Measurements from ENCODE around the gene GLB1L3.
"Not testable (repeated sequence)": the region's sequence is repeated elsewhere in the genome, so short reads cannot be mapped to it uniquely, and the experiment has no call there.

GLB1L3 gene

DNA sequence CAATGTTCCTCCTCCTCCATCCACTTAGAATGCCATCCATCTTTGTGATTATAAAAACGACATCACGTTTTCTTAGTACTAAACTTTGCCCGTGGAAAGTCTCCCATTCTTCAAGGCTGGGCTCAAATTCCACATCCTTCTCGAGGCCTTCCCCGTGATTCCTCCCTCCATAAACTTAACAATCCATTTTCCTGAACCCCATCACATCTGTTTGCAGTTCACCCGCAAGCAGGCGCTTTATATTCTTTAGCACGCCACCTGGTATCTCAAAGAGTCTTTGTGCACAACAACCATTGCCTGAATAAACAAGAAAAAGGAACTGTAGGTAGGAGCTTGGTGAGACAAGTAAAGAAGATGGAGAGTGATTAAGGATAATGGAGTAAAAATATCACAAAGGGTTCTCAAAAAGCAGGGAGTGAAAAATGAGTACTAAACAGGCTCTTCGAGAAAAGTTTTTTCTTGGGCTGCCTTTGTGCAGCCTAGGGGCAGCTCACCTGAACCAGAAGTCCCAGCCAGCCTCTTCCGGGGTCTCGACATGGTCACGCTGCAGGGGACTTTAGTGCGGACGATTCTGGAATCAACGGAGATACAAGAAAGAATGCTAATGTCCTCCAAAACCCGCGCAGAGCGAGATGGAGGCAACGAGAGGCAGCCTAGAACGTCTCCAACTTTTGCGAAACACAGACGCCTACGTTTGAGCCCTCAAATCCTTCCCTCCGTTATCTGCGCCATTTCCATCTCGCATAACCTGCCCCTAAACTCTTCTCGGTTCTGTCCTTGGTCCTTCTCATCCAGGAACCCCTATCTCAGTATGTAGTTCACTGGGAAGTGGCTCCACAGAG lies 23.6 kb upstream of the GLB1L3 start:
- DNase-seq (ENCODE audit: low read depth), result no peak

DNA sequence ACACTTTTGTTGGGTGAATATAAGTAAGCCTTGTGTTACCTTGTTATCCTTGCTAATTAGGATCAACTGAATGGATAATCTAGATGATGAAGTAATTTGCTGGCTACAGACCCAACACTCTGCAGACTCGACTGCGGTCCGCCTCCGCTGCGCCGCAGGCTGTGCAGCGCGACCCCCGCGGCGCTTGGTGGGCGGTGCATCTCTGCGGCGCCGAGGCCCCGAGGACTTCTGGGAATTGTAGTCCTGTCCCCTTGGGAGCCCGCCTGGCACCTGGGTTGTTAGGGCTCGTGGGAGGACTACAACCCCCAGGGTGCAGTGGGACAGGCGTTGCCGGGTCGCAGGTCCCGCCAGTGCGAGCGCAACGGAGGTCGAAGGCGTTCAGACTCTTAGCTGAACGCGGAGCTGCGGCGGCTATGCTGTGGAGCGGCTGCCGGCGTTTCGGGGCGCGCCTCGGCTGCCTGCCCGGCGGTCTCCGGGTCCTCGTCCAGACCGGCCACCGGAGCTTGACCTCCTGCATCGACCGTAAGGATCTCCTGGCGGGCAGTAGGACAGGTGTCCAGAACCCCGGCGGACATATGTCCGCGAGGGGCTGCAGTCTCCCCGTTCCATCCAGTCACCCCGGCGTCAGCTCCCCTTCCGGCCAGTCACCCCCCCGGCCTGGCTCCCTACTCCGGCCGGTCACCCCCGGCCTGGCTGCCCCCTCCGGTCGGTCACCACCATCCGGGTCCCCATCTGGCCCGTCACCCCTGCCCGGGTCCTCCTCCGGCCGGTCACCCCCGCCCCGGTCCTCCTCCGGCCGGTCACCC lies 22.8 kb upstream of the GLB1L3 start, which contains the start of the genes ACAD8 and THYN1:
Gene ACAD8 (plus strand): TSS at position 381 of the 806 bp plus-strand sequence. CDS start 33 bp downstream, at position 414.
Gene THYN1 (minus strand): TSS at position 165 of the 806 bp plus-strand sequence. CDS start 470 bp downstream, outside the sequence.
- peak; percentile 92 for DNase-seq (ENCODE audit: low read depth)

DNA sequence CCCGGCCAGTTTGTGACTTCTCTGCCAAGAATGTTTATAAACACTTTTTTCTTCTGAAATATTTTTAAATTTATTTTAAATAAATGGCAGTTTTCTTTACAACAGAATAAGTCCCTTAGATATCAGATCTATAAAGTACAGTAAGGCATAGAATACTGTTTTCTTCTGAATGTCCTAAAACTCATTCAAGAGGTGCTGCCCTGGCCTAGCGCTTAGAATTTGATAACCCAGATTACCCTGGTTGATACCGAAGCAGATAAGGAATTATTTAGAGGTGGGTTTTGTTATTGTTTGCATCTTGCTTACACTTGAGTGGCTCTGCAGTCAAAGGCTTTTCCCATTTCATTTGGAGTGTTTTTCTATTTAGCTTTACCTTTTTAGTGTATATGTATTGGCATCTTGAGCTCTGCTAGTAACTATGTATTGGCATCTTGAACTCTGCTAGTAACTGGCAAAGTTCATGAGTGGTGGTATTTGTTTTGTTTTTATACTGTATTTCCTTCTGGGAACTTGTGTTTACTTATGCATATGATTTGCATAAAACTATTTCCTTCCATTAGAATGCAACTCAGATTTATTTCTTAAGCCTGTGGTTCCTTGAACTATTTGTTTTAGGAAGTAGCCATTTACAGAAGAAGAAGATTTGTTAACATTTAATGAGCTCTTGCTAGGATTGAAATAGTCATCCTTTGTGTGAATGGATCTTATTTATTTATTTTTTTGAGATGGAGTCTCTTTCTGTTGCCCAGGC lies 21.6 kb upstream of the GLB1L3 start:
- no peak for DNase-seq (ENCODE audit: low read depth)

DNA sequence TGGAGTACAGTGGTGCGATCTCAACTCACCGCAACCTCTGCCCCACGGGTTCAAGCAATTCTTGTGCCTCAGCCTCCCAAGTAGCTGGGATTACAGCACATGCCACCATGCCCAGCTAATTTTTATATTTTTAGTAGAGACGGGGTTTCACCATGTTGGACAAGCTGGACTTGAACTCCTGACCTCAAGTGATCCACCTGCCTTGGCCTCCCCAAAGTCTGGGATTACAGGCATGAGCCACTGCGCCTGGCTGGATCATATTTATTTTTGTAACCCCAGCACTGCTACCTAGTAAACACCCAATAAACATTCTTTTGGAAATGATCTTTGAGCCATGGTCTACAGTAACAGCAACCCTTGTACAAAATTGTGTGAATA lies 21.0 kb upstream of the GLB1L3 start:
- DNase-seq (ENCODE audit: low read depth), result not testable (repeated sequence)

DNA sequence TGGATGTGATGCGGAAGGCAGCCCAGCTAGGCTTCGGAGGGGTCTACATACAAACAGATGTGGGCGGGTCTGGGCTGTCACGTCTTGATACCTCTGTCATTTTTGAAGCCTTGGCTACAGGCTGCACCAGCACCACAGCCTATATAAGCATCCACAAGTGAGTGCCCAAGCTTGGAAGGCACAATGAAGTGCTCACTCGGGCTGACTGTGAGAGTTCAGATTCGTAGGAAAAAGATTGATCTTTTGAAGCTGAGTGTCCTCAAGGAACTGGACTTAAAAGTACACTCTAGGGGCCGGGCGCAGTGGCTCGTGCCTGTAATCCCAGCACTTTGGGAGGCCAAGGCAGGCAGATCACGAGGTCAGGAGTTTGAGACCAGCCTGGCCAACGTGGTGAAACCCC lies 19.1 kb upstream of the GLB1L3 start:
- no peak for DNase-seq (ENCODE audit: low read depth)

DNA sequence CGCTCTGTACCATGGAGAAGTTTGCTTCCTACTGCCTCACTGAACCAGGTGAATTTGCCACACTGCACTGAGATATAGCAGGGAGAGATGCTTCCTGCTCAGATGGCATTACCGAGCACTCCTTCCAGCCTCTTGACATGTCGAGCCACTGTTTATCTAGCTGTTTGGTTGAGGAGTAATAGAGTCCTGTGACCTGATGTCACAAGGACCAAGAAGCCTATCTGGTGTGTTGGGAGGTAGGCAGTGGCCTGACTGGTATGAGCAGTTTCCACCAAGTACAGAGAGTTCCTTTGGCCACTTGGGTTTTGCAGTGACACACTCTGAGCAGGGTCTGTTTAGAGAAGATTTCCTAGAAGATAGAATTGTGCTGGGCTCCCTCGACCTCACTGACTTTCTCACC lies 17.6 kb upstream of the GLB1L3 start:
- DNase-seq (ENCODE audit: low read depth), result no peak

DNA sequence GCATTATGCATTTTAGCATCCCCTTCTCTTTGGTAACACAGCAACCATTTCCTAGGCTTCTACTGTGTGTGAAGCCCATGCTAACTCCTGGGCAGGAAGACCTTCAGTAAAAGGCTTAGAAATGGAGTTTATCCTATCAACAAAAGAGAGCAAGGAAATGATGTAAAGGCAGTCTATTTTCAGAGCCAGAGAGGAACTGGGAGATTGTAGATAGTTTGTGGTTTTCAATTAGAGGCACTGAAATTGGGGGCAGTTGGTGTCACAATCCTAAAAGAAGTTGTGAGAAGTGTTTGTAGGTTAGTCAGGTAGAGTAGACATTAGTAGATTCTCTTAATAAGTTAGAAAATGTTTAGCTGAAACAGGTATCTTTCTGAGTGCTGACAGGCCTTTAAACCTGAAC lies 15.7 kb upstream of the GLB1L3 start:
- no peak for DNase-seq (ENCODE audit: low read depth)

DNA sequence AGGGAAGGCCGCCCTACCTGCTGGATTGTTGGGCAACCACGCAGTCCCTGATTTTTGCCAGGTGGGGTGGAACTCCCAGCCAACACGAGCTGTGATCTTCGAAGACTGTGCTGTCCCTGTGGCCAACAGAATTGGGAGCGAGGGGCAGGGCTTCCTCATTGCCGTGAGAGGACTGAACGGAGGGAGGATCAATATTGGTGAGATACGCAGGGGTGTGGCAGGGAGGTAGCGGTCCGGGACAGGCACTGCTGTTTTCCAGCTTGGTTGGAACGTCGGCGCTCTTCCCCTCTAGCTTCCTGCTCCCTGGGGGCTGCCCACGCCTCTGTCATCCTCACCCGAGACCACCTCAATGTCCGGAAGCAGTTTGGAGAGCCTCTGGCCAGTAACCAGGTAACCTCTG lies 15.2 kb upstream of the GLB1L3 start:
- DNase-seq (ENCODE audit: low read depth), result no peak

DNA sequence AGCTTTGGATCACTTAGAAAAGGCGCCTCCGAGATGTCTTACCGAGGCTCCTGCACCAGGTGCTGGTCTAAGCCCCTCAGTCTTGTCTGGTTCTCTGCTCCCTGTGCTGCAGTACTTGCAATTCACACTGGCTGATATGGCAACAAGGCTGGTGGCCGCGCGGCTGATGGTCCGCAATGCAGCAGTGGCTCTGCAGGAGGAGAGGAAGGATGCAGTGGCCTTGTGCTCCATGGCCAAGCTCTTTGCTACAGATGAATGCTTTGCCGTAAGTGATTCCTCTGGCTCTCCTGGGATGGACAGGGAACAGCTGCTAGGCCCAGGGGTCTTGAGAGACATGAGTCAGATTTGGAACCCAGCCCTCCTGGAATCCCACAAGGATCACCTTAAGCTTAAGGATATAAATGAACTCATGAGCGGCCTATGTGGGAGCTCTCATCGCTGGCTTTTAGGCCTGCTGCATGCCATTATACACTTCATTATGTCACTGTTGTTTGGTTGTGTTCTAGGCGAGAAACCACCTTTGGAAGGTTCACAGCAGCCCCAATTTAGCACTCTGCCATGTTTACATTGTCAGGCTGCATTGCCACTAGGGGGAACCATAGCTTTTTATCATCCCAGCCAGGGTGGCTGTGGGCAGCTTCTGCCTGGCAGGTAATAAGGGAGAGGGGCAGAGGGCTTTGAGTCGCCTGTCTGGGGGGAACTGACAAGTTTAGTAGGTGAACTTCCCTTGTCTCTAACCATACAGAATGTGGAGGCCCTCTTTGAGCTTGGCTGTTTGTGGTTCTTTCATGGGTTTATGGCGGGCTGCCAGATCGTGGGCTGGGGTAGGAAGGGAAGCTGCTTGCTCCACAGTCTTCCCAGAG lies 14.3 kb upstream of the GLB1L3 start:
- DNase-seq (ENCODE audit: low read depth), result no peak

DNA sequence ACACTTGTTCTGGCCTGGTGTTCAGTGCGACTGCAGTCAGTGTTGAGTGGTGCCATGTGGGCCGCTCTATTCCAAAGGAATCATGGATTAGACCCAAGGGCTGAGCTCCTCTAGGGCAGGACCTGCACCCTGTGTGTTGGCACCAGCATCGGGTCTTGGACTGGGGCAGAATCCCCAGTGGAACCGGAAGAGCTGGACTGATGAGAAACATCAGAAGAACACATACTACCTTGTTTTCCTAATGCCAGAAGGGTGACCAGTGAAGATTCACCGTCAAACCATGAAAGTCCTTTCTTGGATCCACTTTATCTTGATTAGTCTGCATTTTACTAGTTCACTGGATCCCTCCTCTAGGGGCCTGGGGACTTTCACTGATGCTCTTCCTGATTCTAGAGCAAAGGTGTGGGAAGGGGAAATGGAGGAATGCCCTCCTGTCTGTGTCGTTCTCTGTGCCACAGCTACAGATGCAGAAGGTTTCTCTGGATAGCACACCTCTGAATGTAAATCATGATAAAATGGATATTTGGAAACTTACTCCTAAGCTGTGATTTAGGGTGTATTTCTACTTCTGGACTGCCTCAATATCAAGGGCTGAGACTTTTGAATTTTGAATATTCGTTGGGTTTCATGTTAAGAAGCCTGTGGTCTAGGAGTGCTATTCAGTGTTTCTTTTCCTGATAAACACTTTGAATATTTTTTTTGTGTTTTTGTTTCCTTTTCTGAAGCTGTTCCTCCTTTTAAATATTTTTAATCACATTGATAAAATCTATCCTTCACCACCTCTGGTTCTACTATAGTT lies 11.0 kb upstream of the GLB1L3 start:
- DNase-seq (ENCODE audit: low read depth), result no peak

DNA sequence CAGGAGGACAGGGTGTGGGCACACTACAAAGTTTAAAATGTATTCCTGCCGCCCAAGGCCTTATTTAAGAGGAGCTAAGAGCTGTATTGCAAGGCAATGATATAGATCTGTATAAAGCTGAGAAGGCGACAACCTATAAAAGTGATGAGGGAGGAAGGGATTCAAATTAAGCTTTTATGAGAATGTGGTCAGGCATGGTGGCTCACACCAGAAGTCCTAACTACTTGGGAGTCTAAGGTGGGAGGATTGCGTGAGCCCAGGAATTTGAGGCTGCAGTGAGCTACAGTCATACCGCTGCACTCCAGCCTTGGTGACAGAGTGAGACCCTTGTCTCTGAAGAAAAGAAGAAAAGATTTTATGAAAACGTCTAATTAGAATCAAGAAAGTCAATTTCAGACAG lies 9.7 kb upstream of the GLB1L3 start:
- no peak for DNase-seq (ENCODE audit: low read depth)

DNA sequence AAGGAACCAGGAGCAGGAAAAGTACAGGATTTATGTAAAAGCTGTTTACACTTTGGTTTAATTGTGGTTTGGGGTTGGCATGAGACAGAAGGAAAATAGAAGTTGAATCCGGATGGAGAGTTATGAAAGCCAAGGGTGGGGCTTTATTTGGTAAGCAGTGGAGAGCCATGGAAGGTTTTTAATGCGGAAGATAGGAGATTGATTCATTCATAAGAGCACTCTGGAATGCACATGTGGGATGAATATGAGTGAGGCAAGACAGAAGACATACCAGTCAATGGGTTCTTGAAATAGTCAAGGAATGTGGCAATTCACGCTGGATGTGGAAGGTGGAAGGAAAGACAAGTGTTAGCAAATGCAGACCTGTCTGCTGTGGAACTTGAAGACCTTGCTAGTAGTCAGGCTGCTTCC lies 9.3 kb upstream of the GLB1L3 start:
- no peak for DNase-seq (ENCODE audit: low read depth)

DNA sequence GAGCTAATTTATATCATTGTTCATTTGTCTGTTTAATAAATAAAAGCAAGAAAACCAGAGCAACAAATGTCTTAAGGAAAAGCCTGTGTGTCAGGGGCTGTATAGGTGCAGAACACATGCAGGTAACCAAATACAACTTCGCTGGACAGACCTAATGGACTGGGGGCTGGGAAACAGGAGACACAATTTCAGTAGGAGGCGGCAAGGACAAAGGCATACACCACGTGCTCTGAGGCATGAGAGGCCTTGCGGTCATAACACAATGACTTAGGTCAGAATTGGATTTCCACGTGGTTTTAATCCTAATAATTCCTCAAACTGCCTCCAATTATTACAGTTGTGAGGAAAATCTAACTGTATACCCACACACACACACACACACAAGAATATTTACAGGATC lies 8.7 kb upstream of the GLB1L3 start:
- DNase-seq (ENCODE audit: low read depth), result no peak

DNA sequence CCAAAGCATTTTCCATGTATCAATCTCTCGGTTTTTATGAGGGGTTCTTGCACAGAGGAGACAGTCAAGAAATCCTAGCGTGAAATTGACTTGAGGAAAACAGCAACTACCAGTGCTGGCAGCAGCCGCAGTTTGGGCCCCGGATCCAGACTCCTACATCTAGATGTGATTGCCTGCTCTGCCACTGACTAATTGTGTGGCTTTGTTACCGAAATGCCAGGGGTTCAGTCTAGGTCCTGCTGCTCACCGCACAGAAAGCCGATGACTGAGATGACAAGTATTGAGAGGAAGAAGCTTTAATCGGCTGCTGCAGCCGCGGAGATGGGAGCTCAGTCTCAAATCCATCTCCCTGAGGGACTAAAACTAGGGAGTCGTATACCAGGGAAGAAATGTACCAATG lies 8.2 kb upstream of the GLB1L3 start:
- no peak for DNase-seq (ENCODE audit: low read depth)

DNA sequence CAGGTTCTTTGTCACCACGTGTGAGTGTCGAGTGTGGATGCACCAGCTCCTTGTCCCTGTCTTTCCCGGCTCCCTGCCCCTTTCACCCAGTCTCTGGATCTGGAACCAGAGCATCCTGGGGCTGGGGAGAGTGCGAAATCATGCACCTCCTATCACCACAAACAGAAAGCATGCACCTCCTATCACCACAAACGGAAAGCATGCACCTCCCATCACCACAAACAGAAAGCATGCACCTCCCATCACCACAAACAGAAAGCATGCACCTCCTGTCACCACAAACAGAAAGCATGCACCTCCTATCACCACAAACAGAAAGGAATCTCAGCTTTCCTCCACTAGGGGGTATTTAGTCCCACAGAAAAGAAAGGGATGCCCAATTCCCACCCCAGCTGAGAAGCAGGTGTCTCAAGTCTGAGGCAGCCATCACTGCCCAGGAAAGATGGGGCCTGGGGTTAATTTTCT lies 5.9 kb upstream of the GLB1L3 start:
- no peak for DNase-seq (ENCODE audit: low read depth)

DNA sequence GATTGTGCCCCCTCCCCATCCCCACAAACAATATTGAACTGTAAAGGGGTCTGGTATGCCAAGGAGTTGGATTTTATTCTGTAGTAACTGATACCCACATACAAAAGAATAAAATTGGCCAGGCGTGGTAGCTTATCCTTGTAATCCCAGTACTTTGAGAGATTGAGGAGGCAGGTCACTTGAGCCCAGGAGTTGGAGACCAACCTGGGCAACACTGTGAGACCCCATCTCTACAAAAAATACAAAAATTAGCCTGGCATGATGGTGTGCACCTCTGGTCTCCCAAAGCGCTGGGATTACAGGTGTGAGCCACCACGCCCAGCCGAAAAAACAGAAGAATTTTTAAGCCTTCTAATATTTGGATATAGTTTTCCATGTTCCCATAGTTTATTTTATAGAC lies 4.2 kb upstream of the GLB1L3 start:
- DNase-seq (ENCODE audit: low read depth), result no peak

DNA sequence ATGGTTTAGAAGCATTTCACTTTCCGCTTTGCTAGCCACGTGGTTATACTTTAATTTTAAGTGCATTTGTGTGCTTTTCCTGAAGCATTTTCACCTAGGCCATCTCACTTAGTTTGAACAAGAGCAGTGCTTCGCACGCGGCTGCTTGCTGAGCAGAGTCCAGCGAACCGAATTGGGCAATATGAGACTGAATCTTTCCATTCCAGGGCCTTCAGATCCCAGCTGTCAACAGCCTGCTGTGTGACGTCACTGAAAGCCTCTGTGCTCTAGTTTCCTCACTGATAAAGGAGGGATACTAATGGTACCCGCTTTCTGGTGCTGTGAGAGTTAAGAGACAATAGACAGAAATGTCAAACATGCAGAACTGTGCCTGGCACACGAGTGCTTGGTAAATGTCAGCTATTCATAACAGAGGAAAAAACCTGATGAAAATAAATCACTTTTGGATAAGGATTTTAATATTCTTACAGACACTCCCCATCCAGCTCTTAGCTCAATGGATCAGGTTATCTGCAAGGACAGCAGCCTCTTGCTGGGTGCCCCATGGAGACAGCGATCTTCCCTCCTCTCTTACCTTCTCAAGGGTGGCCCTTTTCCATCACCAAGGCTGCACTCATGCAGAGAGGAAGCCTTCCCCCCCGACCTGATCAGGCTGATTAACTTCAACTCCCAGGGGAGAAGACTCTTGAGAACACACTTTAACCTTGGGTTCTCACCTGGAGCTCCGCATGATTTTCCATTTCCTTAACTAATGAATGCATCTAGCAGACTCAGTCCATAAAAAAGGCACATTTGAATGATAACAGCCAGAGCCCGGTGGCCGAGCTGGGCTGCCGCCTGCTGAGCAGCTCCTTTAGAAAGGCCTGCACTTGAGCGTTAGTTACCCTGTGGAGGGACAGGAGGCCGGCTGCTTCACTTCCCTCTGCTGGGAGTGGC lies 3.5 kb upstream of the GLB1L3 start:
- DNase-seq (ENCODE audit: low read depth), result no peak

DNA sequence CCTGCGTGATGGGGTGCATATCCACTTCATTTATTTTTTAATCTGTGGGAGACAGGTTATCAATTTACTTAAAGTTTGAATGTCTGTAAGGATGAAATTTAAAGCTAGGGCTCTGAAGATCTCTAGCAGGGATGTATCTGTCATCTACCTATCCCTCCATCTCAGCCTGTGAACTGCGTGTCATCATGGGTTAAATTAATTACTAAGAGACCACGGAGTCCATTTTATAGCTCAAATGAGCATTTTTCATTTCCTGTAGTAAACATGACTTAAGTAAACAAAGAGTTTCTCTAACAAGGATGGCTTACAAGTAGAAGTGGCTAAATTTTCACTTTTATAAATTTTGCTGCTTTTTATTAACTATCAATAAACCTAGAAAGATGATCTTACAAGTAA lies 2.9 kb upstream of the GLB1L3 start:
- DNase-seq (ENCODE audit: low read depth), result no peak

DNA sequence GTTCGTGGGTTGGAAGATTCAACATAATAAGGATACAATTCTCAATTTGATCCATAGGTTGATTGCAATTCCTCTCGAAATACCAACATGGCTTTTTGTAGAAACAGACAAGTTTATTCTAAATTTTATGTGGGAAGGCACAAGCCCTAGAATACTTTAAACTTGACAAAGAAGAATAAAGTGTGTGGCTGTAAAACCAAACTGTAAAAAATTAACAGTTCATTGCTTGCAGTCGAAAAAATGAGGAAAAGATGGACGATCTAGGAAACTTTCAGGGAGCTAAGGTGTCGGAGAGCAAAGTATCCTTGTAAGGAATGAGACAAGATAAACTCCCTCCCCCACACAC lies 1.0 kb upstream of the GLB1L3 start:
- no peak for DNase-seq (ENCODE audit: low read depth)

All from stimulated activated CD8-positive, alpha-beta memory T cell treated with anti-CD3 and anti-CD28 coated beads, Interleukin-4, amount 100 ng/mL, for 24 hours (primary cell).